ENCODE measurements around the gene C15orf39.

The C15orf39 gene

GRCh38 chr15:75228787-75229186 lies 27.1 kb downstream of the C15orf39 start:
- Mint-ChIP-seq H3K27ac (no peak overlapping the region), H3K27me3 (ENCODE audit: low read depth, poor library complexity) (peaks cover 13% of the 10 kb centered on the region), H3K4me1 (peaks cover 17% of the 10 kb centered on the region), H3K36me3 (ENCODE audit: low read depth) (no peaks in the 10 kb centered on the region), H3K4me3 (no peak overlapping the region), H3K9me3 (no peaks in the 10 kb centered on the region)
- no peak for DNase-seq
- no peak for TF ChIP-seq CTCF (IDR thresholded peaks at IDR 0.05)

- TF ChIP-seq CTCF (IDR thresholded peaks at IDR 0.05): no peak
- Mint-ChIP-seq H3K27me3 (ENCODE audit: low read depth, poor library complexity) (peaks cover 13% of the 10 kb centered on the region), H3K4me3 (no peak overlapping the region), H3K9me3 (no peaks in the 10 kb centered on the region), H3K36me3 (ENCODE audit: low read depth) (no peaks in the 10 kb centered on the region), H3K4me1 (peaks cover 17% of the 10 kb centered on the region), H3K27ac (no peak overlapping the region)
- no peak for DNase-seq
Measured at GRCh38 chr15:75229191-75230015, 27.7 kb downstream of the C15orf39 start.

DNA sequence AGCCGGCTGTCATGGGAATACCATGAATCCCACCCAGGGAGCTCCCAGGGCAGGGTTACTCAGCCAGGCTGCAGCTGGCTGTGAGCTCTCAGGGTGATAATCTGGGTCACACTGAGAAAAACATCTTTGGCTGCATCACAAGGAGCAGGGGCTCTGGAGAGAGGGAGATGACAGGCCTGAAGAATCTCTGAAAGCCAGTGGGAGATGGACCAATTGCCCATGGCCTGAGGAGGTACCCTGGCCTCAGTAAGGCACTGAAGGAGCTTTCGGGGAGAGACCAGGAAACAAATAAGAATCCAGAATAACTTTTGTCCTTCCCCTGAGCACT lies 28.3 kb downstream of the C15orf39 start:
- H3K27ac Mint-ChIP-seq: no peak overlapping the region
- H3K4me3 Mint-ChIP-seq: no peak overlapping the region
- no peak for DNase-seq
- H3K36me3 Mint-ChIP-seq (ENCODE audit: low read depth): no peaks in the 10 kb centered on the region
- peaks cover 17% of the 10 kb centered on the region for H3K4me1 Mint-ChIP-seq
- no peaks in the 10 kb centered on the region for H3K9me3 Mint-ChIP-seq
- TF ChIP-seq CTCF (IDR thresholded peaks at IDR 0.05): no peak
- peaks cover 13% of the 10 kb centered on the region for H3K27me3 Mint-ChIP-seq (ENCODE audit: low read depth, poor library complexity)

DNA sequence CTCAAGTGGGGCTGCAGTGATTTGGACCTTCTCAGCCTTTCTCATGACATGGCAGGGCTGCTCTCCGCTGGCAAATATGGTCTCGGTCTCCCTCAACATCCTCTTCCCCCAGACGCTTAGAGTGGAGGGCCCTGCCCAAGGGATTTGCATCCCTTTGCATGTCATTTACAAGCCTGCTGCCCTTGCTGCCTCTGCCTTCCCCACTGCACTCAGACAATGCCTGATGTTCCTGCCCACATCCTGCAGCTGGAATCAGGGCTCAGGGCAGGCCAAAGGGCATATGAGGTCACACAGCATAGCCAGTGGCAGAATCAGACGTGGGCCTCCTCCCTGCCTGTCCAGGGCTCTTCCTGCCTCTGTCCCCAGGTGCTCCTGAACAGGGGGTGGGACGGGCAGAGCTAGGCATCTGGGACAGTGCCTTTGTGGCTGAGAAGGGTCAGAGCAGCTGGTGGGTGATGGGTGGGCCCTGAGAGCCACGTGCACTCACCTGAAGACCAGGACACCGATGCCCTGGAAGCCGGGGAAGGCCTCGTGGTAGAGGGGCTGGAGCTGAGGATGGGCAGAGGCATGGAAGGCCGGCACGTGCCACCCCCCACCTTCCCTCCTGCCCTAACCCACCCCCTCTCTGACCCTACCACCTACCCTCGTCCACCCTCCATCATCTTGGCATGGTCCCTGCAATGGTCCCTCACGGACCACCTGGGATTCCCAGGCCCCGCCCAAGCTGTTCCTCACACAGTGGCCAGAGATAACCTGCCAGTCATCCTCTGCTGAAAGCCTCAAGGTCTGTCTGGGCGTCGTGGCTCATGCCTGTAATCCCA lies 29.1 kb downstream of the C15orf39 start:
- no peak for DNase-seq
- H3K4me3 Mint-ChIP-seq: no peak overlapping the region
- H3K27me3 Mint-ChIP-seq (ENCODE audit: low read depth, poor library complexity): peaks cover 13% of the 10 kb centered on the region
- no peak for TF ChIP-seq CTCF (IDR thresholded peaks at IDR 0.05)
- H3K36me3 Mint-ChIP-seq (ENCODE audit: low read depth): no peaks in the 10 kb centered on the region
- H3K9me3 Mint-ChIP-seq: no peaks in the 10 kb centered on the region
- peaks cover 17% of the 10 kb centered on the region for H3K4me1 Mint-ChIP-seq
- no peak overlapping the region for H3K27ac Mint-ChIP-seq

DNA sequence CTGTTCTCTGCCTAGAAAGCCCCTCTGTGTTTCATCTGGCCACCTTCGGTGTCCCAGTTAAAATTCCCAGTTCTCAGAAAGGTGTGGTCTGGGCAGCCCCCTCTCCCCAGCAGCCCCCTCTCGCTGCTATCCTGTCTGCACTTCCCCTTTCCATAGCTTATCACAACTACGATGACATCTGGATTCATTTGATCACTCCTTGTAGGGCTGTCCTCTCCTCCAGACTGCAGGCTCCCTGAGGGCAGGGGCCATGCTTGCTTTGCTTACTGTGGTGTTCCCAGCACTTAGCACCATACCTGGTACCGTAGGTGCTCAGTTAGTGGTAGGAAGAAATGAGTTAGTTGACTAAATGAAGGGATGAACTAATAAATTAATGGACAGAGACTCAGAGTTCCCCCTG lies 30.2 kb downstream of the C15orf39 start:
- DNase-seq: no peak
- Mint-ChIP-seq H3K36me3 (ENCODE audit: low read depth) (no peaks in the 10 kb centered on the region), H3K4me3 (no peak overlapping the region), H3K27ac (no peak overlapping the region), H3K27me3 (ENCODE audit: low read depth, poor library complexity) (peaks cover 16% of the 10 kb centered on the region), H3K9me3 (no peaks in the 10 kb centered on the region), H3K4me1 (peaks cover 17% of the 10 kb centered on the region)
- TF ChIP-seq CTCF (IDR thresholded peaks at IDR 0.05): no peak
